RPMI7951 (cell line): ENCODE results near the gene DLEU7. TPM values are rescaled to one million over a fixed set of nuclear protein-coding genes. Genes with fewer than 3 reads are reported as not detected.

Experiments used
- DNase-seq: peaks from one replicate; pipeline ENCODE4 v3.0.0-alpha.2; 2012; ENCODE audit warnings: low read depth
- total RNA-seq: library from RNA; depleted of rRNA; stranded (reverse); fragments of >200 nt; shearing (Covaris generic); gene quantifications from 2 replicates; pipeline ENCODE4 v1.2.3, GENCODE V29; 2014; rRNA removed

The DLEU7 gene
- total RNA-seq, 1 experiment from 2014 or later, result 0.12 TPM

- DNase-seq, result no peak
Observed at GRCh38 chr13:50793026-50793425, 50.5 kb downstream of the DLEU7 start.

- peak; percentile 24 for DNase-seq
Observed at GRCh38 chr13:50788551-50789210, 54.8 kb downstream of the DLEU7 start.

GRCh38 chr13:50787316-50788195, 55.9 kb downstream of the DLEU7 start:
- no peak for DNase-seq

- DNase-seq, result no peak
Observed at GRCh38 chr13:50783717-50784290, 59.7 kb downstream of the DLEU7 start.

- no peak for DNase-seq
Observed at GRCh38 chr13:50783066-50783465, 60.4 kb downstream of the DLEU7 start.

- DNase-seq, result no peak
Observed at GRCh38 chr13:50780201-50781015, 63.1 kb downstream of the DLEU7 start.

- DNase-seq, result no peak
Observed at GRCh38 chr13:50779443-50780200, 63.9 kb downstream of the DLEU7 start.

Other genes with a start within 250 kb of the DLEU7 start
- 65.7 and 70.3 TPM in 2 replicates for gene RNASEH2B, start 66.1 kb upstream of the DLEU7 start, total RNA-seq